ENCODE data around the gene MUC3A. TPM values are rescaled to one million over a fixed set of nuclear protein-coding genes. Genes with fewer than 3 reads are reported as not detected.

Gene MUC3A
- total and polyA plus RNA-seq, 2 of the 8 experiments (the other 6 are each of a cell fraction or from before 2014, with no cell fraction given): 15.4 to 43.9 TPM

- TF ChIP-seq CHD7 (IDR thresholded peaks at IDR 0.05; ENCODE audit: insufficient replicate concordance, low read length) (no peak), ZNF274 (IDR thresholded peaks at IDR 0.05; ENCODE audit: borderline replicate concordance, extremely low read depth, low read length) (no peak), USF2 (IDR thresholded peaks at IDR 0.05; ENCODE audit: low read length) (no peak), CREB1 (IDR thresholded peaks at IDR 0.05) (no peak)
These were observed 48.4 kb upstream of the MUC3A start (continued) for GRCh38 chr7:100900978-100901377.

All from H1 (cell line).